ENCODE results near the gene ANKRD60.
A peak's percentile ranks its signal among the peaks of the same experiment; 100 is the strongest.

Gene ANKRD60

DNA sequence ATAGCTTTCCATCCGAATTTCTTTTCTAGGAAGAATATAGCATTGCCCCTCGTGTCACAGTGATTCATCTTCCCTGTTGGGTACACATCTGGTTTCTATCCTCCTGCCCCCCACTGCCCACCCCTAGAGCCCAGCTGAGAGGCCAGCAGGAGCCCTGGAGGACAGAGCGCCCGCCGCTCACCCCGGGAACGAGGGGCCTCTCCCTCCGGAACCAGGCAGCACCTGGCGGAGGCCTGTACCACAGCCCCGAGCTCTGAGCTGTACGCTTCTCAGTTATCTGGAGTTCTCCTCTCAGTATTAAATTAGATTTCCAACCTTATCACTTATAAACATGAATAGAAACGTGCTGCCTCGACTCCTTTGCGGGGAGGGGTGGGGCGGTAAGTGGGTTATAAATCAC lies 6.0 kb downstream of the ANKRD60 start:
- no peak for DNase-seq

DNA sequence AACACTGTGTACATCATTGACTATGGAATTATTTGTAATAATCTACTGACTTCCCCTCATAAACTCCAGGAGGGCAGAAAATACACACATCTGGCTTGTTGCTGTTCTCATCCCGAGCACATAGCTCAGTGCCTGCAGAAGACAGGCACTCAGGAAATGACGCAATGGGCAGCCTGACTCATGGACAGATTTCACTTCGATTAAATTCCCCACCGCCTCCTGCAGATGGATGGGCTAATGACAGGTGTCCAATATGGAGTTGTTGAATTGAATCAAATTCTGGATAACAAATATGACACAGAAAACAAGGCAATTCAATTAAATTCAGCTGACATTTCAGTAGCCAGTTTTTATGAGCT lies 9.1 kb downstream of the ANKRD60 start:
- DNase-seq: peak; percentile 36

- DNase-seq: no peak
Measured at GRCh38 chr20:58218665-58219341, 9.7 kb downstream of the ANKRD60 start.

- no peak for DNase-seq
Measured at GRCh38 chr20:58216334-58216733, 12.1 kb downstream of the ANKRD60 start.

GRCh38 chr20:58215116-58215515 lies 13.3 kb downstream of the ANKRD60 start:
- DNase-seq: no peak

DNA sequence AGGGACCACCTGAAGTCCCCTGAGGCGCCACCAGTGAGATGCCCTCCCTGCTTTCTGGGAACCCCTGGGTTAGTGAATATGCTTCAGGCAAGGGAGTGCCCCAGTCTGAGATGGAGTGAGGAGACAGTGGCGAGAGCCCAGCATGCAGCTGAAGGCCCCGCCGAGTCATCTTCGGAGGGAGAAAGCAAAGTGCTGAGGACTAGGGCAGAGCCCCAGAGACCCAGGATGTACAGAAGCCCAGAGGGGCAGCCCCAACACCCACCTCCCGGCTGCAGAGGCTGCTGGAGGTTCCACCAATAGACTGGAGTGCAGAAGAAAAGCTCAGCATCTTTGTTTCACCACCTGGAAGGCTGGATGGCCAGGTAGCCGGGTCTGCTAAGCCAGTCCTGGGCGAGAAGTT lies 14.1 kb downstream of the ANKRD60 start:
- no peak for DNase-seq

DNA sequence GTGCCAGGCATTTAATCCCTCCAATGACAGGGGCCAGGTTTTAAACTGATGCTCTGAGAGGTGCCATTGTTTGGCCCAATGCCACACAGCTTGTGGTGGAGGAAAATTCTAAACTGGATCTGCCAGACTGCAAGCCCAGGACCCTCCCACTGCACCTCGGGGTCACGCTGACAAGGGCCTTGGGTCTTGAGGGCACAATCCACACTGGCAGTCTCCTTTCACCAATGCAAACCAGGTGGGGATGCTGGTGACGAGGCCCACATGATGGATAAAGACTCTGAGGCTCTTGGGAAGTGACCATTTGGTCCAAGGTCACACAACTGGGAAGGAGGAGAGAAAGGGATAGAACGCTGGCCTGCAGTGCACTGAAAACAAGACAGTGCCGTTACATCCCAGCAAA lies 14.7 kb downstream of the ANKRD60 start:
- DNase-seq: no peak

- no peak for DNase-seq
Measured at GRCh38 chr20:58213121-58213520, 15.3 kb downstream of the ANKRD60 start.

- no peak for DNase-seq
Measured at GRCh38 chr20:58212636-58213035, 15.8 kb downstream of the ANKRD60 start.

DNA sequence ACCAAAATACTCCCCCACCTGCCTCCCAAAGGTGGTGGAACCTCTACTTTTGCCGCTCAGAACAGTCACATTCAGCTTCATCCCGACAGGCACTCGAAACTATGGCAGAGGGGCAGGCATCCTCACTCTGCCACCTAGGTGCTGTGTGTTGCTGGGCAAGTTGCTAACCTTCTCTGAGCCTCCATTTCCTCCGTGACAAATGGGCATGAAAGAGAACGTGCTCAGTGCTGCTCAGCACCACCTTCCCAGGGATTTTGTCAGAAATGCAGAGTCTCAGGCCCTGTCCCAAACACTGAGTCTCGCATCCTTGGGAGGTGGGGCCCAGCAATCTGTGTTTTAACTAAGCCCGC lies 18.1 kb downstream of the ANKRD60 start:
- DNase-seq: no peak

- peak; percentile 66 for DNase-seq
Measured at GRCh38 chr20:58209652-58210397, 18.6 kb downstream of the ANKRD60 start.

DNA sequence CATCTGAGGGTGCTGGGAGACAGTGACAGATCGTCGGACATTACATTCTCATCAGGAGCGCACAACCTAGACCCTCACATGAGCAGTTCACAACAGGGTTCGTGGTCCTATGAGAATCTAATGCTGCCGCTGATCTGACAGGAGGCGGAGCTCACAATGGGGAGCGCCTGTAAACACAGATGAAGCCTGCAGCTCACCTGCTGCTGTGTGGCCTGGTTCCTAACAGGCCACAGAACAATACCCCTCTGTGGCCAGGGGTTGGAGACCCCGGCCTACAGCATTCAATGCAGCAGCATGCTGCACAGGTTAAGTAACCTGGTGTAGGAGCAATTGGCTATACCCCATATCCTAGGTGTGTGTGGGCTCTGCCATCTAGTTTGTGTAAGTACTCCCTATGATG lies 19.5 kb downstream of the ANKRD60 start:
- DNase-seq: no peak

DNA sequence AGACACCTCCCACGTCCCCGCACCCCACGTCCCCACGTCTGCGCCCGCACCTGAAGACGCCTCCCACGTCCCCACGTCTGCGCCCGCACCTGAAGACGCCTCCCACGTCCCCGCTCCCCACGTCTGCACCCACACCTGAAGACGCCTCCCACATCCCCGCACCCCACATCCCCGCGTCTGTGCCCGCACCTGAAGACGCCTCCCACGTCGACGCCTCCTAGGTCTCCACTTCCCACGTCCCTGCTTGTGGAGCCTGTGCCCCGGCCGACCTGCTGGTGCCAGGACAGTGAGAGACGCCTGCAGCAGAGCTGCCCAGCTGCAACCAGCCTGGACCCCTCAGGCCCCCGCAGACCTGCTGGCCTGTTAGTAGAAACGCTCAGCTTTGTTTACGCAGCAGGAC lies 22.6 kb downstream of the ANKRD60 start:
- DNase-seq: no peak

- DNase-seq: no peak
Measured at GRCh38 chr20:58202044-58202443, 26.4 kb downstream of the ANKRD60 start.

GRCh38 chr20:58201616-58202015 lies 26.8 kb downstream of the ANKRD60 start:
- DNase-seq: no peak

GRCh38 chr20:58199469-58199868 lies 29.0 kb downstream of the ANKRD60 start:
- DNase-seq: no peak

DNA sequence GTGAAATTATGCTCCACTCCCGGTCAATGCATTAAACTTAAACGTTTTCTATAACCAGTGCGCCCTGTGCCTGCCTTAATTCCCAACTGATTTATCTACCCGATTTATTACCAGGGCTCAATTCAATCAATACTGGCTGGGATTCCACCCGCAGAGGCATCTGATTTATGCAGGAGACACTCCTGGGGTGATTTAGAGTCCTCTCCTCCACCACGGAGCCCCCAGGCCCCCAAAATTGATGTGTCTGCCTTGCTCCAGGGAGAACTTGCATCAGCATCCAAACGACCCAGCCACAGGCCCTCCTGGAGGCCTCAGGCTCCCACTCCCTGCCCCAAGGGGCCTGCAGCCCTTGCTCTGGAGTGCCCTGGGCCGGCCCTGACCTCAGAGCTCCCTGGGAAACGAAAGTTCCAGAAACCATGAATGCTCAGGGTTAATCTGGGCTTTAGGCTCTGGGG lies 29.5 kb downstream of the ANKRD60 start:
- DNase-seq: no peak

DNA sequence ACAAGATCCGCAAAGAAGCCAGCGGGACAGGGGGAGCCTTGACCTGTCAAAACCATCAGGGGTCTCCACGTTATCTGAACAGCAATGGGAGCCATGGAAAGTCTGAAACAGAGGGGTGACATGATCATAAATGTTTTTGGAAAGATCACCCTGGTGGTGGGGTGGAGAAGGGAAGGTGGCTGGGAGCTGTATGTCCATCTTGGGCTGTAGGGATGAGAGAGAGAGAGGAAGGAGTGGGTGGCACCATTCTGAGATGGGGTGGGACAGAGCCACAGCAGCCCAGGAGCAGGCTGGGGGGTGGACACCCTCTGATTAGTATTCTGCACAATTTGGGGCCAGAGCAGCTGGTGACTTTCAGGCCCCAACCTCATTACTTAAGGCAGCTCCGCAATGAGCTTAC lies 30.1 kb downstream of the ANKRD60 start:
- DNase-seq: no peak

GRCh38 chr20:58197185-58197469 lies 31.3 kb downstream of the ANKRD60 start:
- no peak for DNase-seq

- no peak for DNase-seq
Measured at GRCh38 chr20:58196402-58197184, 31.9 kb downstream of the ANKRD60 start.

GRCh38 chr20:58195047-58195446 lies 33.4 kb downstream of the ANKRD60 start:
- no peak for DNase-seq

- no peak for DNase-seq
Measured at GRCh38 chr20:58194175-58194791, 34.2 kb downstream of the ANKRD60 start.

DNA sequence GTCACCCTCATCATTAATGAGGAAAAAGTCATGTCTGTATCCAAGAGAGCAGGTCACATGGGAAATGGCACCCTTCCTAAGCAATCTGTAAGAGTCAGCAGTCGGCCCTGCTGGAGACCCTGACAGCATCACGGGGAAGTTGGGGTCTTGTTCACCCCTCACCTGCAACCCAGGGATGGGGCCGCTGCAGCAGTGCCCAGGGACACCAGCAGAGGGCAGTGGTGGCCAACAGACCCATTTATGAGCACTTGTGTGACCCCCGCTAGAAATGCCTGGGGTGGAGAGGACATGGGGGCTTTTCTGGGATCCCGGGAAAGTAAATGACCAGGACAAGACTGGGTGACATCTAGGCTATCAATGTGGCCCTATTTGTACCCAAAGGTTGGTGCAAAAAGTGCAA lies 35.9 kb downstream of the ANKRD60 start:
- no peak for DNase-seq

GRCh38 chr20:58192065-58192464 lies 36.4 kb downstream of the ANKRD60 start:
- DNase-seq: no peak

Data from NK-92 treated with Interleukin-12 subunit alpha and Interleukin-12 subunit beta, amount 100 ng/mL, for 24 hours (cell line).